Heart right ventricle (tissue), 16 donors: ENCODE measurements around the gene PEX14. TPM values are rescaled to one million over a fixed set of nuclear protein-coding genes. Genes with fewer than 3 reads are reported as not detected.

Experiments used
- ATAC-seq, 8 donors: fragments of 200-7000 bp; cut with Tn5 transposase; one replicate each; pipeline ENCODE4 v1.9.1; 2020; ENCODE audit warnings: mild to moderate bottlenecking in 8 of 8, moderate library complexity in 8 of 8, moderate number of reproducible peaks in 1 of 8
- DNase-seq, 2 donors: peaks; one replicate each; pipeline ENCODE4 v3.0.0-alpha.2; 2020
- H3K27ac ChIP-seq, 10 donors: fragments of 200-600 bp; sonication (generic) in 2 of 10; one replicate each; pipeline versions ENCODE4 v1.5.0 to v1.8.0; 2020 to 2022; ENCODE audit warnings: mild to moderate bottlenecking in 3 of 10
- H3K27me3 ChIP-seq, 7 donors: fragments of 200-600 bp; one replicate each; pipeline ENCODE4 v1.8.0; 2021 to 2022; ENCODE audit warnings: mild to moderate bottlenecking in 2 of 7
- H3K36me3 ChIP-seq, 9 donors: fragments of 200-600 bp; sonication (generic) in 1 of 9; one replicate each; pipeline versions ENCODE4 v1.5.0 to v1.8.0; 2020 to 2022; ENCODE audit warnings: mild to moderate bottlenecking in 2 of 9
- H3K4me1 ChIP-seq, 9 donors: fragments of 200-600 bp; sonication (generic) in 1 of 9; one replicate each; pipeline versions ENCODE4 v1.5.0 to v1.8.0; 2020 to 2022; ENCODE audit warnings: mild to moderate bottlenecking in 4 of 9
- H3K4me3 ChIP-seq, 10 donors: fragments of 200-600 bp; sonication (generic) in 2 of 10; one replicate each; pipeline versions ENCODE4 v1.5.0 to v1.8.0; 2020 to 2022; ENCODE audit warnings: mild to moderate bottlenecking in 7 of 10, moderate library complexity in 2 of 10
- H3K9me3 ChIP-seq, 11 donors: fragments of 200-600 bp in 10 of 11; sonication (generic) in 2 of 11; one replicate each; pipeline versions ENCODE4 v1.5.0 to v1.8.0; 2013 to 2022; ENCODE audit warnings: mild to moderate bottlenecking in 2 of 11, control low read depth in 1 of 11, moderate library complexity in 1 of 11
- CTCF ChIP-seq, 9 donors: fragments of 200-600 bp; sonication (generic) in 2 of 9; IDR thresholded peaks; one replicate each; pipeline versions ENCODE4 v1.5.0 to v1.8.0; 2021 to 2022; ENCODE audit warnings: antibody characterized with exemption in 9 of 9, mild to moderate bottlenecking in 5 of 9, moderate library complexity in 1 of 9
- WGBS, 2 donors: extraction: QIAGEN DNeasy Blood & Tissue Kit; methylation state at CpG; one replicate each; pipeline ENCODE4 v1.1.7; 2013; ENCODE audit warnings: inconsistent platforms in 1 of 2; 5-methylcytosine and 5-hydroxymethylcytosine counted together
- intact Hi-C, 10 donors: fragments of 100-400 bp; cut with DNase I; formaldehyde crosslinking; loops; one replicate each; pipeline versions ENCODE4 v1.11.1 to v1.14.2; 2022
- polyA plus RNA-seq, 2 donors: library from polyadenylated mRNA; stranded (reverse); fragments of 200-250 nt; gene quantifications; one replicate each; pipeline ENCODE4 v1.2.3, GENCODE V29; 2013
- total RNA-seq, 10 donors: library from RNA; stranded (reverse); fragmentation: NEBNext Ultra II Directional in 3 of 10; extraction: Animal tissue kit (Norgen Biotek cat#: 25700) in 3 of 10; gene quantifications; one replicate each; pipeline versions ENCODE4 v1.2.1 to v1.2.4, GENCODE V29; 2021 to 2023
- donor health status: Arrhythmogenic right ventricular cardiomyopathy.
- donor health status: ischemic (EF 13 %, LVEDD 7.1; RV severe dilation, severe dysfunction).
- donor health status: healthy with polysubstance abuse.
- donor health status: DM: no; HTN: yes; CAD: no.
- donor health status: DM: no; HTN: no; CAD: no.
- donor health status: ischemic (EF 25% LVEDD 6.9; RV normal size, moderate dysfunction).
- donor health status: ischemic (EF 25% LVEDD 5.7; RV mildly dilated, moderate dysfunction).
- donor health status: healthy.
- donor health status: DM: yes; HTN: yes; CAD: no.
- donor health status: Ischemic cardiomyopathy.
- donor health status: ischemic (EF 35%, LVEDD 5.7; RV mildly dilated, moderate dysfunction).
- donor health status: nonischemic (EF 11% LVEDD 7.7; RV severe dilation, severe dysfunction).
- donor health status: DM: yes; HTN: yes; CAD: no.
- donor health status: PGD.
- donor health status: ischemic (EF 29% LVEDD 5.4; RV normal size, mild dysfunction).
- donor health status: nonischemic (EF 23%, LVEDD 6.1; RV moderate dilation, normal function).

PEX14 gene
- total and polyA plus RNA-seq, 12 donors, result 17.1 to 31.9 (median 21.1) TPM

GRCh38 chr1:10622910-10623685 lies 148.3 kb downstream of the PEX14 start:
- TF ChIP-seq CTCF (IDR thresholded peaks at IDR 0.05), result no peak
- intact Hi-C loops, result no loop called here
- ATAC-seq (no peak), DNase-seq (no peak)
- Histone ChIP-seq H3K27ac (no peak overlapping the region), H3K4me1 (no peaks in the 10 kb centered on the region), H3K9me3 (no peaks in the 10 kb centered on the region), H3K36me3 (peaks cover 0 to 67% (median 5%) of the 10 kb centered on the region in 9 donors), H3K4me3 (no peak overlapping the region), H3K27me3 (no peaks in the 10 kb centered on the region)
- WGBS, 2 donors, result 94 to 96% methylated on average over 24 of the region's 24 CpGs

DNA sequence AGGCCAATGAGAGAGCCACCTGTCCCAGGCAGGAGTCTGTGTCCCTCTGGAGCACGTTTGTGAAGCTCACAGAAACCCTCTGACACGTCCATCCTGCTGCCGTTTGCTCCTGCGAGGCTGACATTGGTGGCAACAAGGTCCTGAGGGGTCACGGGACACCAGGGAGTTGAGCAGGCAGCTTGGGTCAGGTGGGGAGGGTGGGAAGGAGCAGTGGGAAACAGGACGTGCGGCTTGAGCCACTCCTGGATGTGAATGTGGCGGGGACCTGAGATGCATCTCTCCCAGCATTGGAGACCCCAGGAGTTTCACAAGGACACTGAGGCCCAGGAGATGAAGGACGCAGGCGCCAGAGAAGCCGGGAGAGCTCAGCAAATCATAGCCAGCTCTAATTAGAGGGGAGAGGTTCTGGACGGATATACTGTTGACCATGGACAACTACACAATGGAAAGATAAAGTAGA lies 149.0 kb downstream of the PEX14 start:
- H3K36me3 ChIP-seq, result peaks cover 0 to 60% (median 5%) of the 10 kb centered on the region in 9 donors
- intact Hi-C loops, result no loop called here
- ATAC-seq (no peak), DNase-seq (no peak)
- no peak overlapping the region for H3K27ac ChIP-seq
- 91 to 94% methylated on average over 12 of the region's 12 CpGs for WGBS, 2 donors
- TF ChIP-seq CTCF (IDR thresholded peaks at IDR 0.05), result no peak
- H3K27me3 ChIP-seq, result no peaks in the 10 kb centered on the region
- H3K9me3 ChIP-seq, result no peaks in the 10 kb centered on the region
- H3K4me3 ChIP-seq, result no peak overlapping the region
- peaks cover 0 to 6% (median 4%) of the 10 kb centered on the region in 9 donors for H3K4me1 ChIP-seq

- Histone ChIP-seq H3K27ac (no peak overlapping the region), H3K27me3 (no peaks in the 10 kb centered on the region), H3K36me3 (peaks cover 0 to 60% (median 5%) of the 10 kb centered on the region in 9 donors), H3K4me3 (no peak overlapping the region), H3K4me1 (peaks cover 0 to 14% (median 9%) of the 10 kb centered on the region in 9 donors), H3K9me3 (no peaks in the 10 kb centered on the region)
- intact Hi-C loops, result no loop called here
- DNase-seq (no peak), ATAC-seq (no peak)
- TF ChIP-seq CTCF (IDR thresholded peaks at IDR 0.05), result no peak
- WGBS, 2 donors, result 95 to 97% methylated on average over 26 of the region's 26 CpGs
Measured at GRCh38 chr1:10624256-10625050, 149.7 kb downstream of the PEX14 start.

DNA sequence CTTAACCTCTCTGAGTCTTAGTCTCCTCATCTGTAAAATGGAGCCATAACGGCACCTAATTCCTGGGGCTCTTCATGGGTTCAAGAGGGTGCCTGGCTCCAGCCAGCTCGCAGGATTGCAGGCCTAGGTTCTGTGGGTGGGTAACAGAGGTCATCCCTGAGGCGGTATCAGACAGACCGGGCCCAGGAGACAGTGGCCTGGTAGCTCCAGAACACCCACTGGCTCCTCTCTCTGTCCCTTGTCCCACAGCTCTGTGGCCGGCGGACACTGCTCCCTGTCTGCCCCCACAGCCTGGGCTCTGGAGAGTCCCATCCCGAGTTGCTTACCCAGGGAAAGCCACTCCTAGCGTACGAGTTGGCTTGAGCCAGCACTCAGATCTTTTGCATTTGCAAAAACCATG lies 150.3 kb downstream of the PEX14 start:
- Histone ChIP-seq H3K36me3 (peaks cover 0 to 66% (median 5%) of the 10 kb centered on the region in 9 donors), H3K27ac (no peak overlapping the region), H3K27me3 (no peaks in the 10 kb centered on the region), H3K4me1 (peaks cover 0 to 15% (median 9%) of the 10 kb centered on the region in 9 donors), H3K9me3 (no peaks in the 10 kb centered on the region), H3K4me3 (no peak overlapping the region)
- ATAC-seq, result no peak
- TF ChIP-seq CTCF (IDR thresholded peaks at IDR 0.05), result no peak
- intact Hi-C loops, result no loop called here
- 90 to 95% methylated on average over 9 of the region's 9 CpGs for WGBS, 2 donors
- DNase-seq, result no peak
